ENCODE data around the gene CADM1. TPM values are rescaled to one million over a fixed set of nuclear protein-coding genes. Genes with fewer than 3 reads are reported as not detected.

CADM1 gene
- total RNA-seq, 6 experiments from 2014 or later = 21.1 to 56.7 (median 30.6) TPM

- no peak for DNase-seq
- Histone ChIP-seq H3K4me3 (no peak overlapping the region), H3K36me3 (no peaks in the 10 kb centered on the region), H3K27me3 (no peaks in the 10 kb centered on the region), H3K27ac (no peak overlapping the region), H3K4me1 (no peaks in the 10 kb centered on the region), H3K9me3 (no peaks in the 10 kb centered on the region)
- intact Hi-C loops (cut with DNase I) = no loop called here
- ATAC-seq = no peak
- TF ChIP-seq POLR2A (IDR thresholded peaks at IDR 0.05) = no peak
- TF ChIP-seq CTCF (IDR thresholded peaks at IDR 0.05) = no peak
- 67% methylated on average over 4 of the region's 4 CpGs for WGBS (ENCODE audit: insufficient coverage, low coverage, low lambda C conversion rate, missing lambda C conversion rate)
Measured at GRCh38 chr11:115207166-115207591, 297.0 kb downstream of the CADM1 start.

- intact Hi-C loops (cut with DNase I) = no loop called here
- no peak for TF ChIP-seq POLR2A (IDR thresholded peaks at IDR 0.05)
- no peak for TF ChIP-seq CTCF (IDR thresholded peaks at IDR 0.05)
- Histone ChIP-seq H3K27me3 (no peaks in the 10 kb centered on the region), H3K4me3 (no peak overlapping the region), H3K9me3 (no peaks in the 10 kb centered on the region), H3K36me3 (no peaks in the 10 kb centered on the region), H3K4me1 (no peaks in the 10 kb centered on the region), H3K27ac (no peak overlapping the region)
- DNase-seq (no peak), ATAC-seq (no peak)
- 57% methylated on average over 7 of the region's 7 CpGs for WGBS (ENCODE audit: insufficient coverage, low coverage, low lambda C conversion rate, missing lambda C conversion rate)
Measured at GRCh38 chr11:115206365-115207022, 297.7 kb downstream of the CADM1 start.

- 39% methylated on average over 2 of the region's 2 CpGs for WGBS (ENCODE audit: insufficient coverage, low coverage, low lambda C conversion rate, missing lambda C conversion rate)
- Histone ChIP-seq H3K36me3 (no peaks in the 10 kb centered on the region), H3K27me3 (no peaks in the 10 kb centered on the region), H3K9me3 (no peaks in the 10 kb centered on the region), H3K4me3 (no peak overlapping the region), H3K4me1 (no peaks in the 10 kb centered on the region), H3K27ac (no peak overlapping the region)
- ATAC-seq = no peak
- intact Hi-C loops (cut with DNase I) = no loop called here
- no peak for DNase-seq
- no peak for TF ChIP-seq POLR2A (IDR thresholded peaks at IDR 0.05)
- no peak for TF ChIP-seq CTCF (IDR thresholded peaks at IDR 0.05)
Measured at GRCh38 chr11:115202900-115203552, 301.2 kb downstream of the CADM1 start.

GRCh38 chr11:115202074-115202473 lies 302.1 kb downstream of the CADM1 start:
- no peak for ATAC-seq

More at GRCh38 chr11:115202074-115202473, 302.1 kb downstream of the CADM1 start:
- no peak overlapping the region for H3K27ac ChIP-seq
- H3K4me1 ChIP-seq = no peaks in the 10 kb centered on the region
- 85% methylated on average over 2 of the region's 2 CpGs for whole genome bisulfite sequencing (ENCODE audit: insufficient coverage, low coverage, low lambda C conversion rate, missing lambda C conversion rate)
- H3K27me3 ChIP-seq = no peaks in the 10 kb centered on the region
- H3K4me3 ChIP-seq = no peak overlapping the region
- TF ChIP-seq CTCF (IDR thresholded peaks at IDR 0.05) = no peak
- DNase-seq = no peak
- no peaks in the 10 kb centered on the region for H3K9me3 ChIP-seq
- H3K36me3 ChIP-seq = no peaks in the 10 kb centered on the region
- intact Hi-C loops (cut with DNase I) = no loop called here

Measured in right lobe of liver (tissue), 6 donors.